Keratinocyte (primary cell): ENCODE results near the gene ZNF474. TPM values are rescaled to one million over a fixed set of nuclear protein-coding genes. Genes with fewer than 3 reads are reported as not detected.

ENCODE experiments used
- DNase-seq: peaks from one replicate; pipeline ENCODE4 v3.0.0-alpha.2; 2011; ENCODE audit warnings: low read depth, missing footprints, low spot score
- FAIRE-seq: peaks from 2 replicates; lab custom pipeline; 2011; peaks lifted over from hg19 to GRCh38; lab: Jason Lieb, UNC
- H2AFZ ChIP-seq: 2 replicates; pipeline ENCODE4 v1.6.0; 2012; ENCODE audit warnings: low read length, control low read depth, inconsistent platforms; ENCODE audit not compliant: control insufficient read depth
- H3K27ac ChIP-seq: 2 replicates; pipeline ENCODE4 v1.5.1; 2011; ENCODE audit warnings: low read length; ENCODE audit not compliant: control insufficient read depth, insufficient read depth
- H3K27me3 ChIP-seq: 3 replicates; pipeline ENCODE4 v1.6.0; 2011; ENCODE audit warnings: low read length; ENCODE audit not compliant: control insufficient read depth, insufficient read depth; ENCODE audit errors: extremely low read depth
- H3K36me3 ChIP-seq, 2 experiments: 2 replicates in 1 of 2; 3 replicates in 1 of 2; pipeline ENCODE4 v1.5.1; 2011; ENCODE audit warnings: low read length in 2 of 2, mild to moderate bottlenecking in 1 of 2; ENCODE audit not compliant: control insufficient read depth in 2 of 2, insufficient read depth in 2 of 2; ENCODE audit errors: extremely low read depth in 1 of 2
- H3K4me1 ChIP-seq: 3 replicates; pipeline ENCODE4 v1.5.1; 2011; ENCODE audit warnings: low read length; ENCODE audit not compliant: control insufficient read depth, insufficient read depth; ENCODE audit errors: extremely low read depth
- H3K4me2 ChIP-seq: 3 replicates; pipeline ENCODE4 v1.6.0; 2011; ENCODE audit warnings: low read depth, low read length; ENCODE audit not compliant: control insufficient read depth, insufficient read depth; ENCODE audit errors: extremely low read depth
- H3K4me3 ChIP-seq, 3 experiments: fragments of 200-600 bp in 1 of 3; sonication (generic) in 1 of 3; 2 replicates in 2 of 3; 3 replicates in 1 of 3; pipeline ENCODE4 v1.5.1; 2011 to 2016; ENCODE audit warnings: low read length in 3 of 3, mild to moderate bottlenecking in 3 of 3, control low read depth in 2 of 3, inconsistent platforms in 1 of 3, low read depth in 1 of 3, mixed read lengths in 1 of 3, mixed run types in 1 of 3, moderate library complexity in 1 of 3; ENCODE audit not compliant: control insufficient read depth in 2 of 3, insufficient read depth in 2 of 3; ENCODE audit errors: extremely low read depth in 1 of 3
- H3K79me2 ChIP-seq: 2 replicates; pipeline ENCODE4 v1.6.0; 2012; ENCODE audit warnings: low read length; ENCODE audit not compliant: control insufficient read depth, insufficient read depth
- H3K9ac ChIP-seq: 3 replicates; pipeline ENCODE4 v1.6.0; 2011; ENCODE audit warnings: low read length; ENCODE audit not compliant: control insufficient read depth, insufficient read depth; ENCODE audit errors: extremely low read depth
- H3K9me1 ChIP-seq: 3 replicates; pipeline ENCODE4 v1.6.0; 2011; ENCODE audit warnings: low read length; ENCODE audit not compliant: control insufficient read depth, insufficient read depth; ENCODE audit errors: extremely low read depth
- H3K9me3 ChIP-seq: 2 replicates; pipeline ENCODE4 v1.5.1; 2012; ENCODE audit warnings: low read depth, low read length; ENCODE audit not compliant: control insufficient read depth
- H4K20me1 ChIP-seq: 3 replicates; pipeline ENCODE4 v1.6.0; 2011; ENCODE audit warnings: low read length; ENCODE audit not compliant: control insufficient read depth, insufficient read depth; ENCODE audit errors: extremely low read depth
- CTCF ChIP-seq, 3 experiments: IDR thresholded peaks in 1 of 3; conservative IDR thresholded peaks in 1 of 3; optimal IDR thresholded peaks in 1 of 3; 2 replicates in 2 of 3; 3 replicates in 1 of 3; pipeline versions ENCODE3 to v1.5.1; 2011; ENCODE audit warnings: low read length in 3 of 3, mild to moderate bottlenecking in 3 of 3, moderate library complexity in 2 of 3, control low read depth in 1 of 3, inconsistent platforms in 1 of 3; ENCODE audit not compliant: insufficient read depth in 2 of 3; ENCODE audit errors: extremely low read depth in 1 of 3
- EZH2 ChIP-seq: IDR thresholded peaks from one replicate; pipeline ENCODE4 v1.6.1; 2012; ENCODE audit warnings: inconsistent platforms, mild to moderate bottlenecking, low read length, moderate library complexity
- dilution Hi-C: fragments of 300-500 bp; cut with MboI; formaldehyde crosslinking; loops from one replicate; pipeline ENCODE4 v1.7.0; 2020; ENCODE audit warnings: low sequenced_read_pairs; ENCODE audit not compliant: extremely low pct_ligation_motif_present
- polyA plus RNA-seq, 5 experiments: library from polyadenylated mRNA; depleted of rRNA in 3 of 5; stranded (reverse) in 3 of 5; stranded (forward) in 1 of 5; unstranded in 1 of 5; fragments of >200 nt; gene quantifications; 1 replicate in 1 of 5; 2 replicates in 3 of 5; 3 replicates in 1 of 5; pipeline versions ENCODE4 v1.2.1 to v1.2.3, GENCODE V29; 2011 to 2012; ENCODE audit warnings: missing spikeins in 2 of 5, low read depth in 1 of 5, low replicate concordance in 1 of 5

The ZNF474 gene
- polyA plus RNA-seq, 1 donor (not counting 4 experiments of a cell fraction or from before 2014, with no cell fraction given) = 0.05 TPM

DNA sequence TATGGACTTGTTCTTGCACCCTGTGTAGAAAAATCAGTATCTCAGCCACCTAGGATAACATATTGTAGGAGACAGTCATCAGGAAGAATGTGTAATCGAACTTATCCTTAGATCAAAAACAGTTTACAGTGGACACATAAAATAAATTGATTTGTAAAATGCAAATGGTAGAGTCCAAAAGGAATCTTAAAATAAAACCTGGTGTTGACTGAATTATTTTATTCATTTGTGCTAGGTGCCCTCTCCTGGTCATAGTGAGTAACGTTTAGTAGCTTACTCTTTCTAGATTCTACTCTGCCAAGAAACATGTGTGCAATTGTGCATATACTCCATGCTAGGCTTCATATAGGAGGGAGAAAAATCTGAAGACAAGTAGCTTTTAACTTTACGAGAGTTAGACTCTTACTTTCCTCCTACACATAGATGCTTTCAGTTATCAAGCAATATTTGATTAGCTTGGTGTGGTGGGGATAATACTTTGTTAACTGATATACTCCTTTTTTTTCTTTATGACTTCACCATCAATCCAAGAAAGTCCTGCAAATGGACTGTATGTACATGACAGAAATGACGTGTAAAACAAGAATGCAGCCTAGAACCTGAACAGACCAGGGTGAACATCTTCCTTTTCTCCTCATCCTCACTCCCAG lies 27.6 kb upstream of the ZNF474 start:
- peak; percentile 5 for FAIRE-seq
- H3K4me2 ChIP-seq = no peak overlapping the region
- H3K27ac ChIP-seq = no peak overlapping the region
- H3K4me3 ChIP-seq = no peak overlapping the region
- no peak for DNase-seq
- no peak overlapping the region for H2AFZ ChIP-seq
- H3K27me3 ChIP-seq = no peaks in the 10 kb centered on the region
- H3K9me1 ChIP-seq = no peaks in the 10 kb centered on the region
- H3K79me2 ChIP-seq = no peaks in the 10 kb centered on the region
- TF ChIP-seq EZH2 = no peak
- peak in 2 of 3 experiments; percentile 43 to 52 for TF ChIP-seq CTCF (optimal IDR thresholded peaks at IDR 0.05 in 1 of 3, IDR thresholded peaks at IDR 0.05 in 1 of 3, conservative IDR thresholded peaks at IDR 0.05 in 1 of 3; ENCODE audit: extremely low read depth in 1 of 3, insufficient read depth in 2 of 3, low read length in 3 of 3)
- dilution Hi-C loops = no loop called here
- no peaks in the 10 kb centered on the region for H3K36me3 ChIP-seq
- H3K9ac ChIP-seq = no peak overlapping the region
- H3K9me3 ChIP-seq = no peaks in the 10 kb centered on the region
- no peaks in the 10 kb centered on the region for H4K20me1 ChIP-seq
- H3K4me1 ChIP-seq = no peaks in the 10 kb centered on the region

DNA sequence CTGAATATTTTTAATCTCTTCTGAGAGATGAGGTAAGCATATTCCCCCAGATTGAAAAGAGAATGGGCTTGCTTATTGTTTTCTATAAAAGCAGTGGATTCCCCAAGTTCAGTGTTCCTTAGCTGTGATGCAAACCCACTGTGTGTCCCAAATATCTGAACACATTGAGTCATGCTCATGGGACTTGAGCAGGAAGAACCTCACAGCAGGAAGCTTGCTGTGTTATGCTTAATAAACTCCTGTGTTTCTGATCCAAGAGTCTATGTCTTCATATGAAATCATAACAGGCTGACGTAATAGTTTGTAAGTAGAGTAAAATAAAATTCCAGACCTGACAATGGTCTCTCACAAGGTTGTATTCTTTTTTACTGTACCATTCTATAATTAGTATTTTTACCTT lies 26.5 kb upstream of the ZNF474 start:
- FAIRE-seq (no peak), DNase-seq (no peak)
- Histone ChIP-seq H3K4me1 (no peaks in the 10 kb centered on the region), H3K9me1 (no peaks in the 10 kb centered on the region), H3K27me3 (no peaks in the 10 kb centered on the region), H3K9ac (no peak overlapping the region), H3K36me3 (no peaks in the 10 kb centered on the region), H3K79me2 (no peaks in the 10 kb centered on the region), H3K4me3 (no peak overlapping the region), H2AFZ (no peak overlapping the region), H3K9me3 (no peaks in the 10 kb centered on the region), H3K27ac (no peak overlapping the region), H3K4me2 (no peak overlapping the region), H4K20me1 (no peaks in the 10 kb centered on the region)
- dilution Hi-C loops = no loop called here
- TF ChIP-seq EZH2 = no peak
- no peak for TF ChIP-seq CTCF (optimal IDR thresholded peaks at IDR 0.05 in 1 of 3, IDR thresholded peaks at IDR 0.05 in 1 of 3, conservative IDR thresholded peaks at IDR 0.05 in 1 of 3; ENCODE audit: extremely low read depth in 1 of 3, insufficient read depth in 2 of 3, low read length in 3 of 3)
